B cell (primary cell): ENCODE results near the gene TAL1. TPM values are rescaled to one million over a fixed set of nuclear protein-coding genes. Genes with fewer than 3 reads are reported as not detected.

Source experiments
- ATAC-seq: fragments of 200-7000 bp; cut with Tn5 transposase; one replicate; pipeline ENCODE4 v1.10.0; 2021; ENCODE audit warnings: low read depth, mild to moderate bottlenecking, moderate number of reproducible peaks, moderate library complexity
- CTCF ChIA-PET: fragments of 350-600 bp; sonication (Branson Sonifier 250); formaldehyde crosslinking; loops from one replicate; lab custom pipeline; 2021; ENCODE audit warnings: antibody characterized with exemption, inconsistent platforms; lab: Charles Lee
- POLR2A ChIA-PET: fragments of 350-600 bp; sonication (Branson Sonifier 250); formaldehyde crosslinking; loops from one replicate; lab custom pipeline; 2021; ENCODE audit warnings: antibody characterized with exemption; lab: Charles Lee
- DNase-seq: peaks from one replicate; pipeline ENCODE4 v3.0.0; 2013
- H2AFZ ChIP-seq: 2 replicates; pipeline ENCODE4 v1.6.1; 2012; ENCODE audit warnings: mild to moderate bottlenecking, low read depth, low read length; ENCODE audit not compliant: insufficient read depth, poor library complexity, severe bottlenecking
- H3K27ac ChIP-seq, 2 donors: 1 replicate in 1 of 2; 2 replicates in 1 of 2; pipeline ENCODE4 v1.5.1; 2012 to 2013; ENCODE audit warnings: low read length in 2 of 2, mild to moderate bottlenecking in 2 of 2, moderate library complexity in 1 of 2
- H3K27me3 ChIP-seq, 4 experiments: fragments of 200-600 bp in 1 of 4; sonication (generic) in 1 of 4; replicated peaks in 1 of 4; 1 replicate in 2 of 4; 2 replicates in 2 of 4; pipeline versions ENCODE4 v1.6.1 to v1.7.0; 2013 to 2016; ENCODE audit warnings: low read length in 3 of 4, mild to moderate bottlenecking in 2 of 4, mixed read lengths in 1 of 4, moderate library complexity in 1 of 4; ENCODE audit not compliant: insufficient read depth in 4 of 4, control insufficient read depth in 3 of 4; ENCODE audit errors: control extremely low read depth in 1 of 4
- H3K36me3 ChIP-seq, 2 experiments: replicated peaks in 1 of 2; 1 replicate in 1 of 2; 2 replicates in 1 of 2; pipeline versions ENCODE4 v1.6.1 to v1.7.1; 2013; ENCODE audit warnings: low read length in 1 of 2; ENCODE audit not compliant: insufficient read depth in 2 of 2, control insufficient read depth in 1 of 2; ENCODE audit errors: control extremely low read depth in 1 of 2, extremely low read depth in 1 of 2
- H3K4me1 ChIP-seq, 2 donors: fragments of 200-600 bp in 1 of 2; sonication (generic) in 1 of 2; 1 replicate in 1 of 2; 2 replicates in 1 of 2; pipeline versions ENCODE4 v1.5.1 to v1.6.1; 2013 to 2017; ENCODE audit warnings: low read length in 2 of 2; ENCODE audit not compliant: control insufficient read depth in 2 of 2, insufficient read depth in 2 of 2
- H3K4me2 ChIP-seq: replicated peaks from 2 replicates; pipeline ENCODE3; 2012; ENCODE audit warnings: mild to moderate bottlenecking, low read depth, low read length; ENCODE audit not compliant: poor library complexity, severe bottlenecking
- H3K4me3 ChIP-seq, 5 experiments: fragments of 200-600 bp in 1 of 5; sonication (generic) in 1 of 5; 1 replicate in 3 of 5; 2 replicates in 2 of 5; pipeline versions ENCODE4 v1.5.1 to v1.7.0; 2011 to 2016; ENCODE audit warnings: low read length in 4 of 5, mild to moderate bottlenecking in 4 of 5, low read depth in 2 of 5, control low read depth in 1 of 5, moderate library complexity in 1 of 5; ENCODE audit not compliant: insufficient read depth in 1 of 5; ENCODE audit errors: control extremely low read depth in 1 of 5, extremely low read depth in 1 of 5
- H3K79me2 ChIP-seq: fragments of 200-600 bp; sonication (generic); one replicate; pipeline ENCODE4 v1.6.0; 2016; ENCODE audit warnings: low read length; ENCODE audit not compliant: control insufficient read depth, insufficient read depth
- H3K9ac ChIP-seq: fragments of 200-600 bp; sonication (generic); 2 replicates; pipeline ENCODE4 v1.6.1; 2017; ENCODE audit warnings: mild to moderate bottlenecking, low read length, moderate library complexity
- H3K9me3 ChIP-seq, 3 donors: one replicate each; pipeline versions ENCODE4 v1.6.1 to v1.7.1; 2013; ENCODE audit warnings: low read length in 2 of 3; ENCODE audit not compliant: control insufficient read depth in 2 of 3, insufficient read depth in 1 of 3; ENCODE audit errors: control extremely low read depth in 1 of 3
- H4K20me1 ChIP-seq: 2 replicates; pipeline ENCODE4 v1.6.0; 2012; ENCODE audit warnings: mild to moderate bottlenecking, low read length; ENCODE audit not compliant: insufficient read depth, control insufficient read depth, poor library complexity, severe bottlenecking
- H3K27ac Mint-ChIP-seq: one replicate; pipeline ENCODE4 v1.8.0; 2021; ENCODE audit warnings: mixed read lengths
- H3K27me3 Mint-ChIP-seq: one replicate; pipeline ENCODE4 v1.8.0; 2021; ENCODE audit warnings: mixed read lengths
- H3K4me1 Mint-ChIP-seq: one replicate; pipeline ENCODE4 v1.8.0; 2021; ENCODE audit warnings: mixed read lengths
- H3K4me3 Mint-ChIP-seq: one replicate; pipeline ENCODE4 v1.8.0; 2021; ENCODE audit warnings: mixed read lengths
- H3K9me3 Mint-ChIP-seq: one replicate; pipeline ENCODE4 v1.8.0; 2022; ENCODE audit warnings: mixed read lengths; ENCODE audit not compliant: insufficient read depth
- EZH2 ChIP-seq: IDR thresholded peaks from 2 replicates; pipeline ENCODE4 v1.6.1; 2012; ENCODE audit warnings: borderline replicate concordance, low read depth, mild to moderate bottlenecking, moderate library complexity, low read length; ENCODE audit not compliant: insufficient read depth, poor library complexity, severe bottlenecking
- WGBS: methylation state at CpG from one replicate; pipeline ENCODE4 v1.1.5; 2013; ENCODE audit warnings: missing lambda C conversion rate; ENCODE audit not compliant: insufficient coverage; 5-methylcytosine and 5-hydroxymethylcytosine counted together
- intact Hi-C: fragments of 100-400 bp; cut with micrococcal nuclease; formaldehyde crosslinking; loops from one replicate; pipeline ENCODE4 v1.10.0; 2022
- polyA plus RNA-seq: library from polyadenylated mRNA; depleted of rRNA; stranded (reverse); fragments of >200 nt; gene quantifications from 2 replicates; pipeline ENCODE4 v1.2.3, GENCODE V29; 2012
- total RNA-seq, 2 donors: library from RNA; stranded (reverse); fragments of 120-200 nt in 1 of 2; gene quantifications; 1 replicate in 1 of 2; 2 replicates in 1 of 2; pipeline versions ENCODE4 v1.2.3 to v1.2.4, GENCODE V29; 2013 to 2022
- TF ChIP-seq, protein P1 (sequence below): fragments of 200-600 bp; IDR thresholded peaks from one replicate; pipeline ENCODE4 v1.8.0; 2022; ENCODE audit warnings: antibody characterized with exemption, mild to moderate bottlenecking

Gene TAL1
- total and polyA plus RNA-seq, 2 donors (not counting 1 experiment from before 2014, with no cell fraction given), result not detected

DNA sequence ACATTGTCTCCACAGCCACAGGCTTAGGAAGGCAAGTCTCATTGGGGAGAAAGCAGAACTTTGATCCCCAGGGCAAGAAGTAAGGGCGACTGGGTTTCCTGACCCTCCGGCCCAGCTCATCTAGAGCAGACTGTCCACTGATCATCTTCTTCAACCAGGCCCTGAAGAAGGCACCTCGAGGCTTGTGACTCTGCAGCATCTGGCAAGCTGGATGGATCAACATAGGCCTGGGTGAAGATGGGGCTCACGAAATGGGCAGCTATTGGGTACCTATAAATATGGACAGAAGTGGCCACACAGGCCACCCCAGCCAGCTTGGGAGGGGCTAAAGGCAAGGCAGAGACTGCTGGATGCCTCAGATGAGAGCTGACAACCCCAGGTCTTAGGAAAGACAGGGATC lies 13.0 kb downstream of the TAL1 start:
- 92% methylated on average over 4 of the region's 4 CpGs for WGBS
- POLR2A ChIA-PET, result no interaction called here

DNA sequence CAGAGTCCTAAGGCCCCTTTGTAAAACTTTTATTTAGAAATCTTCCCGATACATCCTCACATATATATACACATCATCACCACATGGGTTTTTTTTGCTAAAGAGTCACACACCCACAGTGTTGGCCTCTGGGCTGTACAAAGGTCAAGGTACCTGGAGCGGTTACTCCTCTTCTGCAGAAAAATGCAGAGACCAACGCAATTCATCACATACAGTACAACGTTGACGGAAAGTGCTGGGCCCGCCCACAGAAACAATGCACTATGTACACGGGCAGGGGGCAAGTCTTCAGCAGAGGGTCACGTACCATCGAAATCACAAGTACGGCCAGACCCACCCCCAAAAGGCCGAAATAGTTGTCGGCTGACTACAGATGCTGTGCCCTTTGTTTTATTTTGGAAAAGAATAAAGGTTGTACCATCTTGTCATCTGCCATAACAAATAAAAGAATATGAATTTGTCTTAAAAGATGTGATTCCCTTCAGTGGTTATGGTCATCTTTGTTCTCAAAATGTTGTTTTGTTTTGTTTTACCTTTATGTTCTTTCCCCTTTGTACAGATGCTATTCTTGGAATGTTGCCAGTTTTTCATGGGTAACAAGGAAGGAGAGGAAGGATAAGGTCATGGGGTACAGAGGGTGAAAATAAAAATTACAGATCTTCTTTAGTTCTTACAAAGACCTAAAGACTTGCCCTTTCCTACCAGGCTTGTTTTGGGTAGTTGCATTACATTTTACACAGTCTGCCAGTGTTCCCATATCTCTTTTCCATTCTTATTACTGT lies 15.6 kb downstream of the TAL1 start:
- Mint-ChIP-seq H3K27me3 (peaks cover 3% of the 10 kb centered on the region), H3K4me3 (no peak overlapping the region), H3K27ac (no peak overlapping the region), H3K4me1 (no peaks in the 10 kb centered on the region), H3K9me3 (no peaks in the 10 kb centered on the region)
- Histone ChIP-seq H3K9ac (no peak overlapping the region), H3K4me1 (no peaks in the 10 kb centered on the region), H3K27ac (no peak overlapping the region), H3K79me2 (no peaks in the 10 kb centered on the region), H3K36me3 (no peaks in the 10 kb centered on the region), H3K4me3 (no peak overlapping the region), H3K27me3 (peaks cover 0 to 8% (median 0%) of the 10 kb centered on the region in 4 experiments), H3K4me2 (no peak overlapping the region), H3K9me3 (no peaks in the 10 kb centered on the region), H2AFZ (no peak overlapping the region), H4K20me1 (no peaks in the 10 kb centered on the region)
- ATAC-seq (no peak), DNase-seq (no peak)
- TF ChIP-seq, protein P1, sequence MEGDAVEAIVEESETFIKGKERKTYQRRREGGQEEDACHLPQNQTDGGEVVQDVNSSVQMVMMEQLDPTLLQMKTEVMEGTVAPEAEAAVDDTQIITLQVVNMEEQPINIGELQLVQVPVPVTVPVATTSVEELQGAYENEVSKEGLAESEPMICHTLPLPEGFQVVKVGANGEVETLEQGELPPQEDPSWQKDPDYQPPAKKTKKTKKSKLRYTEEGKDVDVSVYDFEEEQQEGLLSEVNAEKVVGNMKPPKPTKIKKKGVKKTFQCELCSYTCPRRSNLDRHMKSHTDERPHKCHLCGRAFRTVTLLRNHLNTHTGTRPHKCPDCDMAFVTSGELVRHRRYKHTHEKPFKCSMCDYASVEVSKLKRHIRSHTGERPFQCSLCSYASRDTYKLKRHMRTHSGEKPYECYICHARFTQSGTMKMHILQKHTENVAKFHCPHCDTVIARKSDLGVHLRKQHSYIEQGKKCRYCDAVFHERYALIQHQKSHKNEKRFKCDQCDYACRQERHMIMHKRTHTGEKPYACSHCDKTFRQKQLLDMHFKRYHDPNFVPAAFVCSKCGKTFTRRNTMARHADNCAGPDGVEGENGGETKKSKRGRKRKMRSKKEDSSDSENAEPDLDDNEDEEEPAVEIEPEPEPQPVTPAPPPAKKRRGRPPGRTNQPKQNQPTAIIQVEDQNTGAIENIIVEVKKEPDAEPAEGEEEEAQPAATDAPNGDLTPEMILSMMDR, result no peak
- TF ChIP-seq EZH2, result no peak
- 96% methylated on average over 10 of the region's 12 CpGs for WGBS
- POLR2A ChIA-PET, result no interaction called here
- CTCF ChIA-PET, result no interaction called here
- intact Hi-C loops, result no loop called here

More for the DNA sequence above, 13.0 kb downstream of the TAL1 start:
- H3K9ac ChIP-seq, result no peak overlapping the region
- H3K36me3 ChIP-seq, result no peaks in the 10 kb centered on the region
- H3K4me3 Mint-ChIP-seq, result no peak overlapping the region
- no peaks in the 10 kb centered on the region for H3K79me2 ChIP-seq
- no peak overlapping the region for H3K27ac Mint-ChIP-seq
- no peak overlapping the region for H2AFZ ChIP-seq
- intact Hi-C loops, result no loop called here
- CTCF ChIA-PET, result no interaction called here
- H3K4me1 Mint-ChIP-seq, result no peaks in the 10 kb centered on the region
- no peak overlapping the region for H3K4me2 ChIP-seq
- no peaks in the 10 kb centered on the region for H3K9me3 Mint-ChIP-seq
- H3K9me3 ChIP-seq, result no peaks in the 10 kb centered on the region
- H3K27me3 ChIP-seq, result peaks cover 0 to 28% (median 9%) of the 10 kb centered on the region in 4 experiments
- H3K4me3 ChIP-seq, result no peak overlapping the region
- DNase-seq, result no peak
- TF ChIP-seq, protein P1, result no peak
- no peak for TF ChIP-seq EZH2
- H3K27ac ChIP-seq, result no peak overlapping the region
- H3K4me1 ChIP-seq, result no peaks in the 10 kb centered on the region
- H3K27me3 Mint-ChIP-seq, result peaks cover 3% of the 10 kb centered on the region
- no peak for ATAC-seq
- H4K20me1 ChIP-seq, result no peaks in the 10 kb centered on the region
